ENCODE measurements around the gene ABCG2. TPM values are rescaled to one million over a fixed set of nuclear protein-coding genes. Genes with fewer than 3 reads are reported as not detected.

Gene ABCG2
- total and polyA plus RNA-seq, 2 of the 8 experiments (the other 6 are each of a cell fraction or from before 2014, with no cell fraction given): 2.4 to 4.6 TPM

DNA sequence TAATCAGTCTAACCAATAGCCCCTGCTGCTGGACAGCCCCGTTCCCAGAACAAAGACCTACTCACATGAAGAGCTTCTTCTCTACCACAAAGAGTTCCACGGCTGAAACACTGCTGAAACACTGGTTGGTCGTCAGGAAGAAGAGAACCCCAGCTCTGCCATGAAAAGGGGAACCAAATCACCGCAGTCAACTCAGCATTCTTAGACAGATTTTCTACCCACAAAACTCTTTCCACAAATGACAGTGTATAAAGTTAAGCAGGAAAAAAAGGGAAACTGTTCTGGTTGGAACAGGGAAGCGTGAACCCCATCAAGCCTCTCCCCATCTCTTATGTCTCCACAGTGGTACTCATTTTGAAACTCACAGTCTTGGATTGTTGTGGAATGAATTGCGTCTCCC lies 57.3 kb downstream of the ABCG2 start (continued):
- TF ChIP-seq, protein P1, sequence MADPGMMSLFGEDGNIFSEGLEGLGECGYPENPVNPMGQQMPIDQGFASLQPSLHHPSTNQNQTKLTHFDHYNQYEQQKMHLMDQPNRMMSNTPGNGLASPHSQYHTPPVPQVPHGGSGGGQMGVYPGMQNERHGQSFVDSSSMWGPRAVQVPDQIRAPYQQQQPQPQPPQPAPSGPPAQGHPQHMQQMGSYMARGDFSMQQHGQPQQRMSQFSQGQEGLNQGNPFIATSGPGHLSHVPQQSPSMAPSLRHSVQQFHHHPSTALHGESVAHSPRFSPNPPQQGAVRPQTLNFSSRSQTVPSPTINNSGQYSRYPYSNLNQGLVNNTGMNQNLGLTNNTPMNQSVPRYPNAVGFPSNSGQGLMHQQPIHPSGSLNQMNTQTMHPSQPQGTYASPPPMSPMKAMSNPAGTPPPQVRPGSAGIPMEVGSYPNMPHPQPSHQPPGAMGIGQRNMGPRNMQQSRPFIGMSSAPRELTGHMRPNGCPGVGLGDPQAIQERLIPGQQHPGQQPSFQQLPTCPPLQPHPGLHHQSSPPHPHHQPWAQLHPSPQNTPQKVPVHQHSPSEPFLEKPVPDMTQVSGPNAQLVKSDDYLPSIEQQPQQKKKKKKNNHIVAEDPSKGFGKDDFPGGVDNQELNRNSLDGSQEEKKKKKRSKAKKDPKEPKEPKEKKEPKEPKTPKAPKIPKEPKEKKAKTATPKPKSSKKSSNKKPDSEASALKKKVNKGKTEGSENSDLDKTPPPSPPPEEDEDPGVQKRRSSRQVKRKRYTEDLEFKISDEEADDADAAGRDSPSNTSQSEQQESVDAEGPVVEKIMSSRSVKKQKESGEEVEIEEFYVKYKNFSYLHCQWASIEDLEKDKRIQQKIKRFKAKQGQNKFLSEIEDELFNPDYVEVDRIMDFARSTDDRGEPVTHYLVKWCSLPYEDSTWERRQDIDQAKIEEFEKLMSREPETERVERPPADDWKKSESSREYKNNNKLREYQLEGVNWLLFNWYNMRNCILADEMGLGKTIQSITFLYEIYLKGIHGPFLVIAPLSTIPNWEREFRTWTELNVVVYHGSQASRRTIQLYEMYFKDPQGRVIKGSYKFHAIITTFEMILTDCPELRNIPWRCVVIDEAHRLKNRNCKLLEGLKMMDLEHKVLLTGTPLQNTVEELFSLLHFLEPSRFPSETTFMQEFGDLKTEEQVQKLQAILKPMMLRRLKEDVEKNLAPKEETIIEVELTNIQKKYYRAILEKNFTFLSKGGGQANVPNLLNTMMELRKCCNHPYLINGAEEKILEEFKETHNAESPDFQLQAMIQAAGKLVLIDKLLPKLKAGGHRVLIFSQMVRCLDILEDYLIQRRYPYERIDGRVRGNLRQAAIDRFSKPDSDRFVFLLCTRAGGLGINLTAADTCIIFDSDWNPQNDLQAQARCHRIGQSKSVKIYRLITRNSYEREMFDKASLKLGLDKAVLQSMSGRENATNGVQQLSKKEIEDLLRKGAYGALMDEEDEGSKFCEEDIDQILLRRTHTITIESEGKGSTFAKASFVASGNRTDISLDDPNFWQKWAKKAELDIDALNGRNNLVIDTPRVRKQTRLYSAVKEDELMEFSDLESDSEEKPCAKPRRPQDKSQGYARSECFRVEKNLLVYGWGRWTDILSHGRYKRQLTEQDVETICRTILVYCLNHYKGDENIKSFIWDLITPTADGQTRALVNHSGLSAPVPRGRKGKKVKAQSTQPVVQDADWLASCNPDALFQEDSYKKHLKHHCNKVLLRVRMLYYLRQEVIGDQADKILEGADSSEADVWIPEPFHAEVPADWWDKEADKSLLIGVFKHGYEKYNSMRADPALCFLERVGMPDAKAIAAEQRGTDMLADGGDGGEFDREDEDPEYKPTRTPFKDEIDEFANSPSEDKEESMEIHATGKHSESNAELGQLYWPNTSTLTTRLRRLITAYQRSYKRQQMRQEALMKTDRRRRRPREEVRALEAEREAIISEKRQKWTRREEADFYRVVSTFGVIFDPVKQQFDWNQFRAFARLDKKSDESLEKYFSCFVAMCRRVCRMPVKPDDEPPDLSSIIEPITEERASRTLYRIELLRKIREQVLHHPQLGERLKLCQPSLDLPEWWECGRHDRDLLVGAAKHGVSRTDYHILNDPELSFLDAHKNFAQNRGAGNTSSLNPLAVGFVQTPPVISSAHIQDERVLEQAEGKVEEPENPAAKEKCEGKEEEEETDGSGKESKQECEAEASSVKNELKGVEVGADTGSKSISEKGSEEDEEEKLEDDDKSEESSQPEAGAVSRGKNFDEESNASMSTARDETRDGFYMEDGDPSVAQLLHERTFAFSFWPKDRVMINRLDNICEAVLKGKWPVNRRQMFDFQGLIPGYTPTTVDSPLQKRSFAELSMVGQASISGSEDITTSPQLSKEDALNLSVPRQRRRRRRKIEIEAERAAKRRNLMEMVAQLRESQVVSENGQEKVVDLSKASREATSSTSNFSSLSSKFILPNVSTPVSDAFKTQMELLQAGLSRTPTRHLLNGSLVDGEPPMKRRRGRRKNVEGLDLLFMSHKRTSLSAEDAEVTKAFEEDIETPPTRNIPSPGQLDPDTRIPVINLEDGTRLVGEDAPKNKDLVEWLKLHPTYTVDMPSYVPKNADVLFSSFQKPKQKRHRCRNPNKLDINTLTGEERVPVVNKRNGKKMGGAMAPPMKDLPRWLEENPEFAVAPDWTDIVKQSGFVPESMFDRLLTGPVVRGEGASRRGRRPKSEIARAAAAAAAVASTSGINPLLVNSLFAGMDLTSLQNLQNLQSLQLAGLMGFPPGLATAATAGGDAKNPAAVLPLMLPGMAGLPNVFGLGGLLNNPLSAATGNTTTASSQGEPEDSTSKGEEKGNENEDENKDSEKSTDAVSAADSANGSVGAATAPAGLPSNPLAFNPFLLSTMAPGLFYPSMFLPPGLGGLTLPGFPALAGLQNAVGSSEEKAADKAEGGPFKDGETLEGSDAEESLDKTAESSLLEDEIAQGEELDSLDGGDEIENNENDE (IDR thresholded peaks at IDR 0.05; ENCODE audit: insufficient replicate concordance, low read length): no peak
- TF ChIP-seq POLR2A (IDR thresholded peaks at IDR 0.05; ENCODE audit: control extremely low read depth in 1 of 2, low read depth in 2 of 2, low read length in 2 of 2) (no peak), SP1 (IDR thresholded peaks at IDR 0.05; ENCODE audit: low read depth, low read length) (no peak), YY1 (IDR thresholded peaks at IDR 0.05; ENCODE audit: low read depth, low read length) (no peak), PHF8 (conservative IDR thresholded peaks at IDR 0.05; ENCODE audit: low read depth, low read length) (no peak), CEBPB (IDR thresholded peaks at IDR 0.05; ENCODE audit: low read depth, low read length) (no peak), TBP (IDR thresholded peaks at IDR 0.05; ENCODE audit: low read depth, low read length) (no peak)
